CD4-positive, alpha-beta memory T cell (primary cell): ENCODE results near the gene SFRP5. TPM values are rescaled to one million over a fixed set of nuclear protein-coding genes. Genes with fewer than 3 reads are reported as not detected.
A peak's percentile ranks its signal among the peaks of the same experiment; 100 is the strongest.

Experiments used
- CTCF ChIA-PET: fragments of 350-600 bp; sonication (Branson Sonifier 250); formaldehyde crosslinking; loops from one replicate; lab custom pipeline; 2021; ENCODE audit warnings: inconsistent platforms; ENCODE audit not compliant: partially characterized antibody; lab: Charles Lee
- POLR2A ChIA-PET: fragments of 350-600 bp; sonication (Branson Sonifier 250); formaldehyde crosslinking; loops from one replicate; lab custom pipeline; 2021; ENCODE audit not compliant: partially characterized antibody; lab: Charles Lee
- DNase-seq, 5 donors: peaks; one replicate each; pipeline versions ENCODE4 v3.0.0 to v3.0.0-alpha.2; 2020 to 2022; ENCODE audit warnings: mixed read lengths in 1 of 5
- H3K27ac ChIP-seq: one replicate; pipeline ENCODE4 v1.7.0; 2013; ENCODE audit warnings: low read depth, low read length
- H3K27me3 ChIP-seq: 2 replicates; pipeline ENCODE4 v1.7.0; 2013; ENCODE audit warnings: mild to moderate bottlenecking, low read length, moderate library complexity; ENCODE audit not compliant: insufficient read depth
- H3K36me3 ChIP-seq: 2 replicates; pipeline ENCODE4 v1.7.0; 2013; ENCODE audit warnings: mild to moderate bottlenecking, low read length, moderate library complexity; ENCODE audit not compliant: insufficient read depth
- H3K4me1 ChIP-seq: 2 replicates; pipeline ENCODE4 v1.7.0; 2013; ENCODE audit warnings: mild to moderate bottlenecking, low read length, moderate library complexity; ENCODE audit not compliant: insufficient read depth
- H3K4me3 ChIP-seq, 2 donors: one replicate each; pipeline ENCODE4 v1.7.0; 2013; ENCODE audit warnings: low read length in 2 of 2, mild to moderate bottlenecking in 1 of 2
- H3K9me3 ChIP-seq, 2 donors: one replicate each; pipeline ENCODE4 v1.7.0; 2013; ENCODE audit warnings: low read length in 2 of 2, control low read depth in 1 of 2; ENCODE audit not compliant: control insufficient read depth in 1 of 2
- H3K27ac Mint-ChIP-seq, 7 donors: one replicate each; pipeline ENCODE4 v1.8.0; 2020 to 2021; ENCODE audit warnings: mixed read lengths in 7 of 7, mild to moderate bottlenecking in 6 of 7, inconsistent platforms in 3 of 7, moderate library complexity in 3 of 7
- H3K27me3 Mint-ChIP-seq, 2 donors: one replicate each; pipeline ENCODE4 v1.8.0; 2020 to 2021; ENCODE audit warnings: mixed read lengths in 2 of 2
- H3K36me3 Mint-ChIP-seq, 2 donors: one replicate each; pipeline ENCODE4 v1.8.0; 2020 to 2021; ENCODE audit warnings: mixed read lengths in 2 of 2, inconsistent platforms in 1 of 2, mild to moderate bottlenecking in 1 of 2
- H3K4me1 Mint-ChIP-seq, 4 donors: one replicate each; pipeline ENCODE4 v1.8.0; 2020 to 2021; ENCODE audit warnings: mixed read lengths in 4 of 4, mild to moderate bottlenecking in 1 of 4
- H3K4me3 Mint-ChIP-seq, 8 donors: one replicate each; pipeline ENCODE4 v1.8.0; 2020 to 2021; ENCODE audit warnings: mixed read lengths in 8 of 8, mild to moderate bottlenecking in 7 of 8, moderate library complexity in 6 of 8, inconsistent platforms in 3 of 8
- H3K9me3 Mint-ChIP-seq, 8 donors: one replicate each; pipeline ENCODE4 v1.8.0; 2020 to 2021; ENCODE audit warnings: mixed read lengths in 8 of 8, mild to moderate bottlenecking in 5 of 8, inconsistent platforms in 3 of 8, moderate library complexity in 1 of 8
- intact Hi-C: fragments of 100-400 bp; cut with micrococcal nuclease; formaldehyde crosslinking; loops from one replicate; pipeline ENCODE4 v1.15.1; 2023
- polyA plus RNA-seq, 2 donors: library from polyadenylated mRNA; unstranded; fragments of 300-500 nt; fragmentation: Illumina TruSeq; gene quantifications; one replicate each; pipeline ENCODE4 v1.2.3, GENCODE V29; 2021
- total RNA-seq, 2 experiments: library from RNA; stranded (reverse); gene quantifications; one replicate each; pipeline ENCODE4 v1.2.3, GENCODE V29; 2021

Gene SFRP5
- total and polyA plus RNA-seq, 4 experiments from 2014 or later: not detected

GRCh38 chr10:97765201-97765600 lies 6.6 kb downstream of the SFRP5 start:
- Mint-ChIP-seq H3K36me3 (peaks cover 22 to 26% of the 10 kb centered on the region in 2 donors), H3K9me3 (no peaks in the 10 kb centered on the region), H3K4me1 (peaks cover 0 to 3% (median 1%) of the 10 kb centered on the region in 4 donors), H3K27ac (no peak overlapping the region), H3K4me3 (no peak overlapping the region), H3K27me3 (peaks cover 10 to 12% of the 10 kb centered on the region in 2 donors)
- Histone ChIP-seq H3K9me3 (no peaks in the 10 kb centered on the region), H3K4me3 (no peak overlapping the region), H3K36me3 (peaks cover 12% of the 10 kb centered on the region), H3K4me1 (no peaks in the 10 kb centered on the region), H3K27ac (no peak overlapping the region), H3K27me3 (no peaks in the 10 kb centered on the region)
- intact Hi-C loops: no loop called here
- ChIA-PET POLR2A (interaction anchor here (1.3 kb wide), 1 partner anchor 12 kb away, joined by 3 read pairs; no protein-coding TSS in a partner anchor), CTCF (no interaction called here)
- no peak for DNase-seq

GRCh38 chr10:97764519-97764931 lies 7.3 kb downstream of the SFRP5 start:
- H3K4me1 Mint-ChIP-seq: no peaks in the 10 kb centered on the region
- H3K9me3 Mint-ChIP-seq: no peaks in the 10 kb centered on the region
- Histone ChIP-seq H3K9me3 (no peaks in the 10 kb centered on the region), H3K27ac (no peak overlapping the region), H3K27me3 (no peaks in the 10 kb centered on the region), H3K4me1 (no peaks in the 10 kb centered on the region), H3K36me3 (peaks cover 19% of the 10 kb centered on the region), H3K4me3 (no peak overlapping the region)
- peaks cover 5 to 6% of the 10 kb centered on the region in 2 donors for H3K27me3 Mint-ChIP-seq
- H3K36me3 Mint-ChIP-seq: peaks cover 26 to 28% of the 10 kb centered on the region in 2 donors
- intact Hi-C loops: no loop called here
- CTCF ChIA-PET: interaction anchor here (0.9 kb wide), 1 partner anchor 22 kb away, joined by 3 read pairs; no protein-coding TSS in a partner anchor
- no peak overlapping the region for H3K4me3 Mint-ChIP-seq
- POLR2A ChIA-PET: interaction anchor here (1.3 kb wide), 1 partner anchor 11 kb away, joined by 3 read pairs; no protein-coding TSS in a partner anchor
- DNase-seq: no peak
- H3K27ac Mint-ChIP-seq: peak overlapping the region in 3 of 7 donors; percentile 8 to 79 (median 30)

- no peaks in the 10 kb centered on the region for H3K9me3 Mint-ChIP-seq
- Histone ChIP-seq H3K36me3 (peaks cover 24% of the 10 kb centered on the region), H3K27ac (no peak overlapping the region), H3K9me3 (no peaks in the 10 kb centered on the region), H3K4me3 (no peak overlapping the region), H3K4me1 (no peaks in the 10 kb centered on the region), H3K27me3 (no peaks in the 10 kb centered on the region)
- ChIA-PET POLR2A (no interaction called here), CTCF (interaction anchor here (0.9 kb wide), 1 partner anchor 22 kb away, joined by 3 read pairs; no protein-coding TSS in a partner anchor)
- H3K27me3 Mint-ChIP-seq: peaks cover 2% of the 10 kb centered on the region in 2 donors
- H3K27ac Mint-ChIP-seq: no peak overlapping the region
- no peak for DNase-seq
- no peaks in the 10 kb centered on the region for H3K4me1 Mint-ChIP-seq
- peaks cover 26 to 31% of the 10 kb centered on the region in 2 donors for H3K36me3 Mint-ChIP-seq
- H3K4me3 Mint-ChIP-seq: no peak overlapping the region
- intact Hi-C loops: no loop called here
Observed at GRCh38 chr10:97763947-97764346, 7.9 kb downstream of the SFRP5 start.

- Mint-ChIP-seq H3K4me3 (no peak overlapping the region), H3K36me3 (peaks cover 26 to 32% of the 10 kb centered on the region in 2 donors), H3K27ac (no peak overlapping the region), H3K27me3 (no peaks in the 10 kb centered on the region), H3K9me3 (no peaks in the 10 kb centered on the region), H3K4me1 (no peaks in the 10 kb centered on the region)
- POLR2A ChIA-PET: interaction anchor here (0.9 kb wide), 1 partner anchor 29 kb away, joined by 3 read pairs; no protein-coding TSS in a partner anchor
- no peaks in the 10 kb centered on the region for H3K9me3 ChIP-seq
- no peak overlapping the region for H3K4me3 ChIP-seq
- intact Hi-C loops: no loop called here
- no peaks in the 10 kb centered on the region for H3K27me3 ChIP-seq
- H3K36me3 ChIP-seq: peaks cover 24% of the 10 kb centered on the region
- no peak for DNase-seq
- H3K4me1 ChIP-seq: no peaks in the 10 kb centered on the region
- CTCF ChIA-PET: no interaction called here
- no peak overlapping the region for H3K27ac ChIP-seq
Observed at GRCh38 chr10:97763411-97763810, 8.4 kb downstream of the SFRP5 start.

GRCh38 chr10:97762816-97763215 lies 9.0 kb downstream of the SFRP5 start:
- intact Hi-C loops: no loop called here
- H3K4me3 ChIP-seq: no peak overlapping the region
- H3K9me3 ChIP-seq: no peaks in the 10 kb centered on the region
- H3K27ac ChIP-seq: no peak overlapping the region
- H3K36me3 ChIP-seq: peaks cover 24% of the 10 kb centered on the region
- CTCF ChIA-PET: interaction anchor here (1.0 to 1.6 kb wide), 2 partner anchors 29 to 109 kb away, joined by 3 to 5 read pairs; no protein-coding TSS in a partner anchor
- POLR2A ChIA-PET: interaction anchor here (0.9 kb wide), 1 partner anchor 30 kb away, joined by 3 read pairs; no protein-coding TSS in a partner anchor
- peaks cover 27 to 34% of the 10 kb centered on the region in 2 donors for H3K36me3 Mint-ChIP-seq
- no peaks in the 10 kb centered on the region for H3K27me3 Mint-ChIP-seq
- H3K4me3 Mint-ChIP-seq: no peak overlapping the region
- no peaks in the 10 kb centered on the region for H3K4me1 ChIP-seq
- H3K4me1 Mint-ChIP-seq: no peaks in the 10 kb centered on the region
- H3K27me3 ChIP-seq: no peaks in the 10 kb centered on the region
- H3K9me3 Mint-ChIP-seq: no peaks in the 10 kb centered on the region
- no peak overlapping the region for H3K27ac Mint-ChIP-seq
- DNase-seq: no peak

- H3K27me3 Mint-ChIP-seq: no peaks in the 10 kb centered on the region
- ChIA-PET POLR2A (no interaction called here), CTCF (interaction anchor here (0.6 to 2.3 kb wide), 4 partner anchors 10 to 110 kb away, joined by 3 to 10 read pairs (median 4); no protein-coding TSS in a partner anchor)
- H3K27ac Mint-ChIP-seq: peak overlapping the region in 1 of 7 donors; percentile 57
- no peaks in the 10 kb centered on the region for H3K9me3 ChIP-seq
- H3K36me3 ChIP-seq: peaks cover 32% of the 10 kb centered on the region
- no peak overlapping the region for H3K27ac ChIP-seq
- no peaks in the 10 kb centered on the region for H3K9me3 Mint-ChIP-seq
- H3K4me1 ChIP-seq: no peaks in the 10 kb centered on the region
- no peak for DNase-seq
- H3K36me3 Mint-ChIP-seq: peaks cover 34 to 40% of the 10 kb centered on the region in 2 donors
- no peak overlapping the region for H3K4me3 ChIP-seq
- no peaks in the 10 kb centered on the region for H3K27me3 ChIP-seq
- H3K4me3 Mint-ChIP-seq: no peak overlapping the region
- H3K4me1 Mint-ChIP-seq: no peaks in the 10 kb centered on the region
- intact Hi-C loops: no loop called here
Observed at GRCh38 chr10:97762056-97762455, 9.7 kb downstream of the SFRP5 start.

GRCh38 chr10:97761331-97761865 lies 10.4 kb downstream of the SFRP5 start:
- Mint-ChIP-seq H3K36me3 (peaks cover 40 to 47% of the 10 kb centered on the region in 2 donors), H3K27ac (peak overlapping the region in 4 of 7 donors; percentile 57 to 74 (median 60)), H3K4me1 (no peaks in the 10 kb centered on the region), H3K27me3 (no peaks in the 10 kb centered on the region), H3K9me3 (no peaks in the 10 kb centered on the region), H3K4me3 (no peak overlapping the region)
- intact Hi-C loops: no loop called here
- Histone ChIP-seq H3K9me3 (no peaks in the 10 kb centered on the region), H3K4me3 (no peak overlapping the region), H3K27me3 (no peaks in the 10 kb centered on the region), H3K27ac (no peak overlapping the region), H3K4me1 (no peaks in the 10 kb centered on the region), H3K36me3 (peaks cover 38% of the 10 kb centered on the region)
- DNase-seq: no peak
- ChIA-PET POLR2A (no interaction called here), CTCF (interaction anchor here (0.6 to 2.3 kb wide), 6 partner anchors 10 to 111 kb away, joined by 3 to 10 read pairs (median 3); partner anchors contain the start of gene AVPI1)
